Dendritic cell treated with granulocyte-macrophage colony-stimulating factor and Interleukin-4, amounts not matched to agents 40 ng/mL and 50 ng/mL, for 4 days (primary cell): Measurements from ENCODE around the gene PARP1.
"Not testable (repeated sequence)": the region's sequence is repeated elsewhere in the genome, so short reads cannot be mapped to it uniquely, and the experiment has no call there.

Experiments used
- H3K27ac Mint-ChIP-seq: one replicate; pipeline ENCODE4 v1.8.0; 2022; ENCODE audit warnings: mild to moderate bottlenecking, mixed read lengths
- H3K27me3 Mint-ChIP-seq: one replicate; pipeline ENCODE4 v1.8.0; 2022; ENCODE audit warnings: mild to moderate bottlenecking, mixed read lengths
- H3K36me3 Mint-ChIP-seq: one replicate; pipeline ENCODE4 v1.8.0; 2022; ENCODE audit warnings: low read depth, mixed read lengths
- H3K4me1 Mint-ChIP-seq: one replicate; pipeline ENCODE4 v1.8.0; 2022; ENCODE audit warnings: low read depth, mixed read lengths
- H3K4me3 Mint-ChIP-seq: one replicate; pipeline ENCODE4 v1.8.0; 2022; ENCODE audit warnings: mild to moderate bottlenecking, moderate library complexity, mixed read lengths
- H3K9me3 Mint-ChIP-seq: one replicate; pipeline ENCODE4 v1.8.0; 2022; ENCODE audit warnings: mixed read lengths
- intact Hi-C: fragments of 100-400 bp; cut with micrococcal nuclease; formaldehyde crosslinking; loops from one replicate; pipeline ENCODE4 v1.15.0; 2022

Gene PARP1

DNA sequence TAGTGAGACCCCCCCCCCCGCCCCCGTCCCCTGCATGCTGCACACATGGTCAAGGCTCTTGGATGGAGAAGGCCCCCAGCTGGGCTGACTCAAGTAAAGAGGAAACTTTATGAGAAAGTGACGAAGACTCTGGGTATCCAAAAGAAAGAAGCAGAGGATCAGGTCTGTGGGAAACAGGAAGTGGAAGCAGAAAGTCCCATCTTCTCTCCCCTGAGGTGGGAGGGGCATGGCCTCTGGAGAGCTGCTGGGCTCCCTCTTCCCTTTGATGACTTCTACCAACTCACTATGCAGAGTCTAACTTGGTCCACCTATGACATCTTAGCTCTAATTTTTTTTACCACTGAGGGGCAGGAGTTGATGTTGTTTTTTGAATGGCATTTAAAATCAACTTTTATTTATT lies 56.2 kb downstream of the PARP1 start:
- peaks cover 23% of the 10 kb centered on the region for H3K4me1 Mint-ChIP-seq
- H3K9me3 Mint-ChIP-seq, result no peaks in the 10 kb centered on the region
- H3K27ac Mint-ChIP-seq, result no peak overlapping the region
- no peak overlapping the region for H3K4me3 Mint-ChIP-seq
- intact Hi-C loops, result no loop called here
- H3K27me3 Mint-ChIP-seq, result peaks cover 5% of the 10 kb centered on the region
- H3K36me3 Mint-ChIP-seq, result peaks cover 16% of the 10 kb centered on the region

GRCh38 chr1:226350519-226350865 lies 57.4 kb downstream of the PARP1 start:
- Mint-ChIP-seq H3K4me1 (peaks cover 23% of the 10 kb centered on the region), H3K4me3 (no peak overlapping the region), H3K27me3 (peaks cover 5% of the 10 kb centered on the region), H3K27ac (no peak overlapping the region), H3K36me3 (peaks cover 3% of the 10 kb centered on the region), H3K9me3 (no peaks in the 10 kb centered on the region)
- intact Hi-C loops, result no loop called here

GRCh38 chr1:226349801-226350518 lies 57.9 kb downstream of the PARP1 start:
- H3K36me3 Mint-ChIP-seq, result no peaks in the 10 kb centered on the region
- H3K27me3 Mint-ChIP-seq, result peaks cover 5% of the 10 kb centered on the region
- no peak overlapping the region for H3K27ac Mint-ChIP-seq
- no peak overlapping the region for H3K4me3 Mint-ChIP-seq
- peaks cover 23% of the 10 kb centered on the region for H3K4me1 Mint-ChIP-seq
- H3K9me3 Mint-ChIP-seq, result no peaks in the 10 kb centered on the region
- intact Hi-C loops, result no loop called here

GRCh38 chr1:226349081-226349480 lies 58.8 kb downstream of the PARP1 start:
- Mint-ChIP-seq H3K9me3 (no peaks in the 10 kb centered on the region), H3K4me1 (peaks cover 23% of the 10 kb centered on the region), H3K27ac (no peak overlapping the region), H3K27me3 (peaks cover 5% of the 10 kb centered on the region), H3K36me3 (no peaks in the 10 kb centered on the region), H3K4me3 (no peak overlapping the region)
- intact Hi-C loops, result no loop called here

- Mint-ChIP-seq H3K4me3 (no peak overlapping the region), H3K9me3 (peaks cover 17% of the 10 kb centered on the region), H3K27me3 (peaks cover 1% of the 10 kb centered on the region), H3K4me1 (peaks cover 7% of the 10 kb centered on the region), H3K36me3 (no peaks in the 10 kb centered on the region), H3K27ac (no peak overlapping the region)
- intact Hi-C loops, result no loop called here
Measured at GRCh38 chr1:226344441-226345259, 63.2 kb downstream of the PARP1 start.

- Mint-ChIP-seq H3K4me3 (no peak overlapping the region), H3K9me3 (peaks cover 17% of the 10 kb centered on the region), H3K27ac (no peak overlapping the region), H3K36me3 (no peaks in the 10 kb centered on the region), H3K4me1 (no peaks in the 10 kb centered on the region), H3K27me3 (no peaks in the 10 kb centered on the region)
- intact Hi-C loops, result no loop called here
Measured at GRCh38 chr1:226342656-226343055, 65.2 kb downstream of the PARP1 start.

GRCh38 chr1:226340111-226340510 lies 67.8 kb downstream of the PARP1 start:
- H3K4me3 Mint-ChIP-seq, H3K27ac Mint-ChIP-seq, H3K36me3 Mint-ChIP-seq, H3K4me1 Mint-ChIP-seq, intact Hi-C loops, H3K27me3 Mint-ChIP-seq: not testable (repeated sequence)
- peaks cover 17% of the 10 kb centered on the region for H3K9me3 Mint-ChIP-seq

DNA sequence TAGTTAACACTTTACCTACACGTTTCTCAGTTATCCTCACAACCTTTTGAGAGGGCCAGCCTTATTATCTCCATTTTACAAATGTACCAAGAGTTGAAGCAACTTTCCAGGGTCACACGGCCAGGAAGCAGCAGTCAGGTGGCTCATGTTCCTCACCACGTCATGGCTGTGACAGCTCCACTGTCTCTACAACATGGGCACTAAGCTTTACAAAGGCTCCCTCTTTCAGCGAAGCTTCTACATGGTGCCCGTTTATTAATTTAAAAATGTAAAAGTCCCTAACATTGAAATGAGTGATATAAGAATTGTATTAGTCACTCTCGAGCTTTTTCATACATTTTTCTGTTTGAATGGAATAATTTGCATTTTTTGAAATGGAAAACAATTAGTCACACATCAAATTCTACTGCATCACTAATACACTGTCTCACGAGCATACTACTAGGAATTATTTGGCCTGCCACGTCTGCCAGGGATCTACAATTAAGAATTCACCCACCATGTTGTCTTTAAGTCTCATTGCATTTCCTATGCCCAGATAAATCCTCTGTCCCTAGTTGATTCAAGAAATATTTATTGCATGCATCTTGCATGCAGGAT lies 70.5 kb downstream of the PARP1 start:
- Mint-ChIP-seq H3K36me3 (no peaks in the 10 kb centered on the region), H3K4me3 (no peak overlapping the region), H3K27ac (no peak overlapping the region), H3K27me3 (no peaks in the 10 kb centered on the region), H3K4me1 (peaks cover 5% of the 10 kb centered on the region), H3K9me3 (peaks cover 17% of the 10 kb centered on the region)
- intact Hi-C loops, result no loop called here

DNA sequence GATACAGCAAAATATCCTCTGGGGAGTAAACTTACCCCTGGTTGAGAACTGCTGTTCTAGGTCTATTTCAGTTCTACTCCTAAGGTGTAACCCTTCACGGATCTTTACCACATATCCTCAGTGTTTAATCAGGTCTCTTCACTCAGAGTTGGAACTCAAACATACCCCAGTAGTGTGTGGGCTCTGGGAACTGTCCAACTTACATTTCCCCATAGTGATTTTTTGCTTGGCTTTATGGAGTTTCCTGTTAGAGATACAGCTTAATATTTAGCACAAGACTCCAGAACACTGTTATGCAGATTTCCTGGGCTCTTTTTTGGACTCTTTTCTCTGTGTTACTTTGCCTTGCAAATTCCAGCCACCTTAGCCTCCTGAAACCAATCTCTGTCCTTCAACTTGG lies 72.2 kb downstream of the PARP1 start:
- Mint-ChIP-seq H3K9me3 (peaks cover 8% of the 10 kb centered on the region), H3K4me3 (no peak overlapping the region), H3K4me1 (peaks cover 5% of the 10 kb centered on the region), H3K36me3 (no peaks in the 10 kb centered on the region), H3K27me3 (no peaks in the 10 kb centered on the region), H3K27ac (no peak overlapping the region)
- intact Hi-C loops, result no loop called here

DNA sequence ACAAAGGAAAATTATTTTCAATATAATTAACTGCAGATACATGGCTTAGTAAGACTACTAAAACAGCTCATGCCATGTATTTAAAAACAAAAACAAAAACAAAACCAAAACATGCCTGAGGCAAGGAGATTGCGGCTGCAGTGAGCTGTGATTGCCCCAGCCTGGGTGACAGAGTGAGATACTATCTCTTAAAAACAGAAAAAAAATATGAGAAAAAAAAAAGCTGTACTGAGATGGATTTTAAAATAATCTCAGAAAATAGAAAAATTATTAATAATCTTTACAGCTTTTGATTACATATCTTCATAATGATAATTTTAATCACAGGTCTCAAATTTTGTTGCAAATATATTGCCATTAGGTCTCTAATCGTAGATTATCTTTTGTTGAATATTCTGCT lies 74.9 kb downstream of the PARP1 start:
- no peaks in the 10 kb centered on the region for H3K36me3 Mint-ChIP-seq

GRCh38 chr1:226329237-226329636 lies 78.7 kb downstream of the PARP1 start:
- peaks cover 5% of the 10 kb centered on the region for H3K4me1 Mint-ChIP-seq
- no peak overlapping the region for H3K27ac Mint-ChIP-seq
- no peaks in the 10 kb centered on the region for H3K9me3 Mint-ChIP-seq
- H3K27me3 Mint-ChIP-seq, result no peaks in the 10 kb centered on the region
- no peaks in the 10 kb centered on the region for H3K36me3 Mint-ChIP-seq
- intact Hi-C loops, result no loop called here
- no peak overlapping the region for H3K4me3 Mint-ChIP-seq

More for the DNA sequence above, 74.9 kb downstream of the PARP1 start:
- intact Hi-C loops, result loop anchor here (5.0 kb wide), 1 partner anchor 206 kb away; no protein-coding TSS in a partner anchor
- Mint-ChIP-seq H3K4me3 (no peak overlapping the region), H3K27ac (no peak overlapping the region), H3K4me1 (peaks cover 5% of the 10 kb centered on the region), H3K9me3 (no peaks in the 10 kb centered on the region), H3K27me3 (no peaks in the 10 kb centered on the region)

DNA sequence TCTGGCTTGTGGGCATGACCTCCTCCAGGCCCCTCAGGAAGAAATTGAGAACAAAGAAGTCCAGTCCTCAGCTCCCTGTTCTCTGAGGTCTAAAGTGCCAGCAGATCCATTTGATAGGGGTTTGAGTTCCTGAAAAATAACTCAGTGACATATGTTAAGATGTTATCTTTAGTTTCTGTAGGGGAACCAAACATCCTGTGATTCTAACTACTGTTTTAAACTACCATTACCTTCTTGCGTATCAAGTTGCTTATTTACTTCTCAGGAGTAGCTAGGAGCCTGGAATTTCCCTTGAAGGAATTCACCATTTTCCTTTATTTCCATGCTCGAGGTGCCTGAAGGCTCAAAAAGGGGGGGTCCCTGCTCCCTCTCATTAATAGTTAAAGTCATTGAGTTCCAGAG lies 80.1 kb downstream of the PARP1 start:
- no peaks in the 10 kb centered on the region for H3K27me3 Mint-ChIP-seq
- intact Hi-C loops, result no loop called here
- no peak overlapping the region for H3K27ac Mint-ChIP-seq
- H3K9me3 Mint-ChIP-seq, result no peaks in the 10 kb centered on the region
- no peak overlapping the region for H3K4me3 Mint-ChIP-seq
- no peaks in the 10 kb centered on the region for H3K4me1 Mint-ChIP-seq
- H3K36me3 Mint-ChIP-seq, result no peaks in the 10 kb centered on the region

- H3K4me1 Mint-ChIP-seq, result no peaks in the 10 kb centered on the region
- no peaks in the 10 kb centered on the region for H3K36me3 Mint-ChIP-seq
- H3K4me3 Mint-ChIP-seq, result no peak overlapping the region
- H3K27ac Mint-ChIP-seq, result no peak overlapping the region
- peaks cover 2% of the 10 kb centered on the region for H3K27me3 Mint-ChIP-seq
- peaks cover 6% of the 10 kb centered on the region for H3K9me3 Mint-ChIP-seq
- intact Hi-C loops, result no loop called here
Measured at GRCh38 chr1:226325178-226325577, 82.7 kb downstream of the PARP1 start.

DNA sequence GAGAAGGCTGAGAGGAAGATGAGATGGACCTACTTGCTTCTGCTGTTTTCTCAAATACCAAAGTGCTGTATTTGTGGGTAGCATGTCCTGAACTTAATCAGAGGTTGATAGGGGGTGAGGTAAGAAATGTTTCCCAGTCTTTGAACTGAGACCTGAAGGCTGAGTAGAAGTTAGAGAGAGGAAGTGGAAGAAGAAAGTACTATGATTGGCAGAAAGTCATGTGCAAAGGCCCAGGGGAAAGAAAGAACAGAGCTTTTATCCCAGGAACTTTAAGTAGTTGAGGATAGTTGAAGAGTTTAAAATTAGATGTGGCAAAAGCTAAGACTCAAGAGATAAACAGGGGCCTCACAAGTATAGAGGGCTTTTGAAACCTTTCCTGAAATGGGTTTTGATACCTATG lies 83.4 kb downstream of the PARP1 start:
- Mint-ChIP-seq H3K36me3 (no peaks in the 10 kb centered on the region), H3K27me3 (peaks cover 2% of the 10 kb centered on the region), H3K4me3 (no peak overlapping the region), H3K9me3 (peaks cover 6% of the 10 kb centered on the region), H3K27ac (no peak overlapping the region), H3K4me1 (no peaks in the 10 kb centered on the region)
- intact Hi-C loops, result no loop called here
